Cardiac septum (tissue), 1 donor: ENCODE data around the gene ZNF598. TPM values are rescaled to one million over a fixed set of nuclear protein-coding genes. Genes with fewer than 3 reads are reported as not detected.

ENCODE experiments used
- DNase-seq: peaks from one replicate; pipeline ENCODE4 v3.0.0-alpha.2; 2020; ENCODE audit warnings: low spot score
- intact Hi-C: fragments of 100-400 bp; cut with DNase I; formaldehyde crosslinking; loops from one replicate; pipeline ENCODE4 v1.14.0; 2022
- total RNA-seq: library from RNA; stranded (reverse); fragmentation: NEBNext Ultra II Directional; extraction: Animal tissue kit (Norgen Biotek cat#: 25700); gene quantifications from one replicate; pipeline ENCODE4 v1.2.1, GENCODE V29; 2021
- donor health status: DM: no; HTN: no; CAD: no.

The ZNF598 gene
- total RNA-seq, 1 donor from 2014 or later: 21.9 TPM

GRCh38 chr16:1998852-1999801 is 10.5 kb downstream of the ZNF598 start:
- DNase-seq: no peak
- intact Hi-C loops: no loop called here

- intact Hi-C loops: no loop called here
Observed at GRCh38 chr16:1998360-1998835, 11.2 kb downstream of the ZNF598 start.

GRCh38 chr16:1997494-1998359 is 11.9 kb downstream of the ZNF598 start:
- DNase-seq: no peak
- intact Hi-C loops: no loop called here

More at GRCh38 chr16:1998360-1998835, 11.2 kb downstream of the ZNF598 start:
- no peak for DNase-seq

DNA sequence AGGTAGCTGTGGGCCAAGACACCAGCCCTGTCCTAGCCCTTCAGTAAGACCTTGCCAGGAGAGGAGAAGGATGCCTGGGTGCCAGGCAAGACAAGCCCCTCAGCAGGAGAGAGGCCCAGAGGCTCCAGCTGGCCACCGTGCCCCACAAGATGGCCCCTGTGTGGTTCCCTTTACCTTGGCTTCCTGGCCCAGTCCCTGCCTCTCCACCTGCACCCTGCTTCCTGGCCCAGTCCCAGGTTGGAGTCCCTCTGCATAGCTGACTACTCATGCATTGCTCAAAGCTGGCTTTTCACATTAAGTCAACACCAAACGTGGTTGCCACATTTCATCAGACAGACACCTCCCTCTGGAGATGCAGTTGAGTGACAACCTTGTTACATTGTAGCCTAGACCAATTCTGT is 15.9 kb downstream of the ZNF598 start:
- DNase-seq: no peak
- intact Hi-C loops: no loop called here

GRCh38 chr16:1992704-1993317 is 16.8 kb downstream of the ZNF598 start:
- DNase-seq: no peak
- intact Hi-C loops: no loop called here

DNA sequence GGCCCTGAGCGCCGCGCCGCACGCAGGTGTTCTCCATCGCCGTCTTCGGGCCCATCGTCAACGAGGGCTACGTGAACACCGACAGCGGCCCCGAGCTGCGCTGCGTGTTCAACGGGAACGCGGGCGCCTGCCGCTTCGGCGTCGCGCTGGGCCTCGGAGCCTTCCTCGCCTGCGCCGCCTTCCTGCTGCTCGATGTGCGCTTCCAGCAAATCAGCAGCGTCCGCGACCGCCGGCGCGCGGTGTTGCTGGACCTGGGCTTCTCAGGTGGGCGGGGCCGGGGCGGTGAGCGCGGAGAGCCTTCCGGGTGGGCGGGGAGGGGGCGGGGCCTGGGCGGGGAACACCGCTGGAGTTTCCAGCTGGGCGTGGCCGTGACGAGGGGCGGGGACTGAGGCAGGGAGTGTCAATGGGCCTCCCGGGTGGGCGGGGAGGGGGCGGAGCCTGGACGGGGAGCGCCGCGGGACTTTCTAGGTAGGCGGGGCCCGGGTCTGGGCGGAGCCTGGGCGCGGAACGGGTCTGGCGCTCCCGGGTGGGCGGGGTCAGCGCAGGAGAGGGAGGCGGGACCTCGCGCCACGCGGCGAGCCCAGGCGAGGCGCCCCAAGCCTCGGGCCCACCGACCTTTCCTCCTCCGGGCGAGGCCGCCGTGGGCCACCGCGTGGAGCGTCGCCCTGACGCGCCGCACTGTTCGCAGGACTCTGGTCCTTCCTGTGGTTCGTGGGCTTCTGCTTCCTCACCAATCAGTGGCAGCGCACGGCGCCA is 17.5 kb downstream of the ZNF598 start:
- intact Hi-C loops: no loop called here
- peak; percentile 99 for DNase-seq

DNA sequence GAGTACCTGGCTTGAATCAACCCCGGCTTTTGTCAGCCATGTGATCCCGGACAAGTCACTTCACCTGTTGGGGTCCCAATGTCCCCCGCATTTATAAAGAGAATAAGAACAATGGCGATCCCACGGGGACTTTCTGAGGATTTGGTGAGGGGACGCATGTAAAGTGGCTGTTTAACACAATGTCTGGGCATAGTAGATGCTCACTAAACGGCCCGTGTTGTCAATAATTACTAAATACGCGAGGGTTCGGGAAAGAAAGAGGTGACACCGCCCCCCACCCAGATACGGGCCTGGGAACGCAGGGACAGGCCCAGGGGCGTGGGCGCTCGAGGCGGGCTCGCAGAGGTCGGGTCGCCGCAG is 18.1 kb downstream of the ZNF598 start:
- no peak for DNase-seq
- intact Hi-C loops: no loop called here

GRCh38 chr16:1991135-1991551 is 18.5 kb downstream of the ZNF598 start:
- intact Hi-C loops: no loop called here
- DNase-seq: no peak

DNA sequence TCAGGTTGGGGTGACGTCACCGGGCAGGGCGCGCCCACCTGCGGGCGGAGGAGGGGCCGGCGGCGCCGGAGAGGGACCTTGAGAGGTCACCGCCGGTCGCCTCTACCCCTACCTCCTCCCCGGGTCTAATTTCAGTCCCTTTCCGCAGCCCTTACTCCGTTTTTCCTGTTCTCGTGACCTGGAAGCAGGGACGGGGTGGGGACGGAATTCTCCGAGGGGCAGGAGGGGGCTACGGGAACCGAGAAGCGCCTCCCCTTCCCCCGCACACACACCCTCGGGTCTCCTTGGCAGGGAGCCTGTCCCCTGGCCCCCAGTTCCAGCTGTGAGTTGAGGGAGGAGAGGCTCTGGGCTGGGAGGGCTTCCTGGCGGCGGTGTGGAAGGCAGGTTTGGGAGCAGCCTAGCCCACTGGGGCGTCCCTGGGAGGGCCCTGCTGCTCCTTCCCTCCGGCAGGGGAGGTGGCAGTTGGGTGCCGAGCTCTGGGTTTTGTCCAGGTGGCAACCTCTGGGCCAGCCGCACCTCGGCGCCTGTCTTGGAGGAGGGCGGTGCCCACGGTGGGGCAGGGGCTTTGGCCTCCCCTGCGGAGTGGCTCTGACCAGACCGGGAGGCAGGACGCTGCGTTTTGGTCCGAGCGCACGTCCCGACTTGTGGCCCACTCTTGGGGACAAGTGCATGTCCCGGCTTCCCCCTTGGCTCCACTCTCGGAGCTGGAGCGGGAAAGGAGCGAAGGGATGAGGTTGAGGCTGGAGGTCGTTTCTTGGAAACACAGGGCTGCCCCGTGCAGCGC is 19.1 kb downstream of the ZNF598 start:
- intact Hi-C loops: no loop called here
- no peak for DNase-seq

DNA sequence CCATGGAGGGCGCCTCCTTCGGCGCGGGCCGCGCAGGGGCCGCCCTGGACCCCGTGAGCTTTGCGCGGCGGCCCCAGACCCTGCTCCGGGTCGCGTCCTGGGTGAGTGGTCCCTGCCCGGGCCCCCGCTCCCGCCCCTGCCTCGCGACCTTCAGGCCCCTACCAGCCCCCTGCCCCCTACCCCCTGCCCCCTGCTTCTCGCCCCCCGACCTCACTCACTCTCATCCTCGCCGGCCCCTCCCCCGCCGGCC is 19.6 kb downstream of the ZNF598 start:
- DNase-seq: no peak
- intact Hi-C loops: no loop called here

GRCh38 chr16:1989209-1990100 is 20.2 kb downstream of the ZNF598 start, which contains the start of gene SYNGR3:
Gene SYNGR3, plus strand, starts transcription at chr16:1989970. Its CDS starts 133 bp downstream, at chr16:1990103.
- DNase-seq: no peak
- intact Hi-C loops: no loop called here

DNA sequence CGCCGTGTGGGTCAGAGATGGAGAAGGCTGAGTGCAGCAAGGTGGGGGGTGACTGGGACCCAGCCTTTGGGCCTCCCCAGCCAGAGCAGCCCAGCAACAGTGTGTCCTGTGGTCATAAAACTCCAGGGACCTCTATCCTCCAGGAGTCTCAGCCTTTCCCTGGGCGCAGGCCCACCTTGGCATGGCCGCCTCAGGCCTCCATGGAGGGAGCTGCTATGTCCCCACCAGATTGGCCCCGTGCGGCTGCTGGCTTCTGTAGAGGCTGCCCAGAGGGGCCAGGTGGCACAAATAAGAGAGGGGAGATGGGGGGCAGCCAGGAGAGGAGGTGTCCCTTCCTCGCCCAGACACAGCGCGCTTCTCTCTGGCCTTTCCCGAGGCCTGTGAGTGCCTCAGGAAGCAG is 22.4 kb downstream of the ZNF598 start:
- intact Hi-C loops: no loop called here
- no peak for DNase-seq

- intact Hi-C loops: no loop called here
- DNase-seq: no peak
Observed at GRCh38 chr16:1985466-1986150, 24.0 kb downstream of the ZNF598 start.

- intact Hi-C loops: no loop called here
Observed at GRCh38 chr16:1984347-1985225, 25.0 kb downstream of the ZNF598 start.

GRCh38 chr16:1983544-1984346 is 25.9 kb downstream of the ZNF598 start, which contains the start of gene GFER:
Gene GFER, plus strand, starts transcription at chr16:1984193. Its CDS starts 26 bp downstream, at chr16:1984219.
- intact Hi-C loops: no loop called here

More at GRCh38 chr16:1984347-1985225, 25.0 kb downstream of the ZNF598 start:
- DNase-seq: no peak

More at GRCh38 chr16:1983544-1984346, 25.9 kb downstream of the ZNF598 start, which contains the start of gene GFER:
- peak; percentile 95 for DNase-seq
